DND-41 (cell line): Measurements from ENCODE around the gene FAM120A.

Source experiments
- ATAC-seq: fragments of 200-7000 bp; cut with Tn5 transposase; 3 replicates; pipeline ENCODE4 v1.9.1; 2021; ENCODE audit warnings: low read depth; ENCODE audit not compliant: insufficient read depth
- DNase-seq: peaks from one replicate; pipeline ENCODE4 v3.0.0-alpha.2; 2020
- H2AFZ ChIP-seq: 2 replicates; pipeline ENCODE4 v1.6.0; 2012; ENCODE audit warnings: low read depth, low read length
- H3K27ac ChIP-seq: 2 replicates; pipeline ENCODE4 v1.5.1; 2012; ENCODE audit warnings: low read length, inconsistent platforms
- H3K27me3 ChIP-seq: fragments of 200-600 bp; sonication (generic); 2 replicates; pipeline ENCODE4 v1.6.0; 2012; ENCODE audit warnings: low read length, mild to moderate bottlenecking, inconsistent platforms; ENCODE audit not compliant: insufficient read depth, poor library complexity
- H3K36me3 ChIP-seq: 2 replicates; pipeline ENCODE4 v1.5.1; 2012; ENCODE audit warnings: low read length, inconsistent platforms; ENCODE audit not compliant: insufficient read depth
- H3K4me1 ChIP-seq: 2 replicates; pipeline ENCODE4 v1.5.1; 2012; ENCODE audit warnings: mild to moderate bottlenecking, low read length; ENCODE audit not compliant: insufficient read depth
- H3K4me2 ChIP-seq: 2 replicates; pipeline ENCODE4 v1.6.0; 2012; ENCODE audit warnings: mild to moderate bottlenecking, moderate library complexity, low read length, inconsistent platforms; ENCODE audit not compliant: insufficient read depth
- H3K4me3 ChIP-seq, 2 experiments: fragments of 200-600 bp in 1 of 2; shearing (Covaris generic) in 1 of 2; 2 replicates each; pipeline ENCODE4 v1.5.1; 2012 to 2016; ENCODE audit warnings: inconsistent platforms in 2 of 2, low read length in 2 of 2, mild to moderate bottlenecking in 2 of 2, low read depth in 1 of 2, moderate library complexity in 1 of 2
- H3K79me2 ChIP-seq: 2 replicates; pipeline ENCODE4 v1.6.0; 2012; ENCODE audit warnings: low read length, inconsistent platforms; ENCODE audit not compliant: insufficient read depth
- H3K9ac ChIP-seq: 2 replicates; pipeline ENCODE4 v1.6.0; 2012; ENCODE audit warnings: low read depth, mild to moderate bottlenecking, inconsistent platforms, low read length, moderate library complexity
- H3K9me3 ChIP-seq: 2 replicates; pipeline ENCODE4 v1.5.1; 2012; ENCODE audit warnings: low read length, moderate library complexity, mild to moderate bottlenecking, inconsistent platforms; ENCODE audit not compliant: insufficient read depth, severe bottlenecking
- H4K20me1 ChIP-seq: 2 replicates; pipeline ENCODE4 v1.6.0; 2012; ENCODE audit warnings: low read length; ENCODE audit not compliant: insufficient read depth
- CTCF ChIP-seq: IDR thresholded peaks from 2 replicates; pipeline ENCODE4 v1.5.1; 2012; ENCODE audit warnings: borderline replicate concordance, low read length, moderate library complexity, mild to moderate bottlenecking; ENCODE audit not compliant: poor library complexity, severe bottlenecking; ENCODE audit errors: extremely low read depth
- EZH2 ChIP-seq: IDR thresholded peaks from 3 replicates; pipeline ENCODE4 v1.6.1; 2012; ENCODE audit warnings: borderline replicate concordance, low read depth, mild to moderate bottlenecking, moderate library complexity, low read length, inconsistent platforms; ENCODE audit not compliant: severe bottlenecking

The FAM120A gene

DNA sequence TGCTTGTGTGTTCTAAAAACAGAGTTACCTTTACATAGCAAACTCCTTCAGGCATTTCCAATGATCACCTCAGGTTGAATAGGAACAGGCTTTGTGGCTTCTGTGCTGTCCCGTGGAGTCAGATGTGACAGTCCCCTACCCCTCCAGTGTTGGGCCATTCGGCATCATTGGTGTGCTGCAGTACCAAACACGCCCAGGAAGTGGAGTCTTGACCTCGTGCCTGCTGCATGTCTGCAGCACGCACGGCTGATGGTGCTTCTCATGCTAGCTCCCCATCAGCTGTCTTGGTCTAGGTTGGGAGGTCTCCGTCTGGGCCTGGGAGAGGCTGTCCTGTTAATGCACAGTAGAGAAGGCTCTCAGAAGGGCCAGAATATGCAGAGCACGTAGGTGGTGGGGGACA lies 82.4 kb downstream of the FAM120A start:
- Histone ChIP-seq H4K20me1 (peaks cover 21% of the 10 kb centered on the region), H3K9ac (no peak overlapping the region), H3K27ac (no peak overlapping the region), H3K4me2 (no peak overlapping the region), H3K9me3 (no peaks in the 10 kb centered on the region), H3K36me3 (peaks cover 90% of the 10 kb centered on the region), H3K4me1 (no peaks in the 10 kb centered on the region), H3K4me3 (no peak overlapping the region), H3K79me2 (peaks cover 13% of the 10 kb centered on the region; the same call in 1 of the 2 replicates), H3K27me3 (no peaks in the 10 kb centered on the region), H2AFZ (no peak overlapping the region)
- peak; percentile 12 for TF ChIP-seq CTCF
- no peak for TF ChIP-seq EZH2
- ATAC-seq (0 out of 3 replicates have a peak, but pooled peaks have one; percentile 33), DNase-seq (no peak)

- H3K9ac ChIP-seq = no peak overlapping the region
- no peak overlapping the region for H3K4me2 ChIP-seq
- no peak overlapping the region for H3K4me3 ChIP-seq
- H3K27me3 ChIP-seq = no peaks in the 10 kb centered on the region
- H2AFZ ChIP-seq = no peak overlapping the region
- no peaks in the 10 kb centered on the region for H3K9me3 ChIP-seq
- peaks cover 88% of the 10 kb centered on the region for H3K36me3 ChIP-seq
- no peaks in the 10 kb centered on the region for H3K4me1 ChIP-seq
- ATAC-seq = no peak
- peaks cover 13% of the 10 kb centered on the region; the same call in 1 of the 2 replicates for H3K79me2 ChIP-seq
- H3K27ac ChIP-seq = no peak overlapping the region
- DNase-seq = no peak
- TF ChIP-seq EZH2 (no peak), CTCF (no peak)
- peaks cover 21% of the 10 kb centered on the region for H4K20me1 ChIP-seq
Measured at GRCh38 chr9:93536167-93536566, 84.7 kb downstream of the FAM120A start.

GRCh38 chr9:93536874-93537273 lies 85.4 kb downstream of the FAM120A start:
- no peak overlapping the region for H3K4me2 ChIP-seq
- H2AFZ ChIP-seq = no peak overlapping the region
- peaks cover 13% of the 10 kb centered on the region; the same call in 1 of the 2 replicates for H3K79me2 ChIP-seq
- no peaks in the 10 kb centered on the region for H3K27me3 ChIP-seq
- H3K27ac ChIP-seq = no peak overlapping the region
- no peak overlapping the region for H3K4me3 ChIP-seq
- TF ChIP-seq EZH2 (no peak), CTCF (peak; percentile 7)
- ATAC-seq = peak; percentile 31; the same call in 1 of the 3 replicates
- H3K9ac ChIP-seq = no peak overlapping the region
- no peaks in the 10 kb centered on the region for H3K4me1 ChIP-seq
- H3K36me3 ChIP-seq = peaks cover 82% of the 10 kb centered on the region
- H4K20me1 ChIP-seq = peaks cover 18% of the 10 kb centered on the region
- no peaks in the 10 kb centered on the region for H3K9me3 ChIP-seq
- no peak for DNase-seq

GRCh38 chr9:93540305-93540704 lies 88.8 kb downstream of the FAM120A start:
- H3K27me3 ChIP-seq = no peaks in the 10 kb centered on the region
- no peak overlapping the region for H2AFZ ChIP-seq
- ATAC-seq (no peak), DNase-seq (no peak)
- TF ChIP-seq CTCF = no peak
- TF ChIP-seq EZH2 = no peak
- no peaks in the 10 kb centered on the region for H3K4me1 ChIP-seq
- no peak overlapping the region for H3K4me2 ChIP-seq
- H3K4me3 ChIP-seq = no peak overlapping the region
- peaks cover 3% of the 10 kb centered on the region; the same call in 1 of the 2 replicates for H3K79me2 ChIP-seq
- H3K36me3 ChIP-seq = peaks cover 75% of the 10 kb centered on the region
- H3K9me3 ChIP-seq = no peaks in the 10 kb centered on the region
- H3K27ac ChIP-seq = no peak overlapping the region
- no peak overlapping the region for H3K9ac ChIP-seq
- H4K20me1 ChIP-seq = no peaks in the 10 kb centered on the region
